GM19238 (cell line): ENCODE results near the gene SAP130.
"Not testable (repeated sequence)": the region's sequence is repeated elsewhere in the genome, so short reads cannot be mapped to it uniquely, and the experiment has no call there.

Experiments
- DNase-seq: peaks from one replicate; pipeline ENCODE4 v3.0.0; 2011; ENCODE audit warnings: low spot score; ENCODE audit not compliant: insufficient read length

The SAP130 gene

GRCh38 chr2:127953128-127953718, 74.6 kb downstream of the SAP130 start:
- DNase-seq = no peak

- no peak for DNase-seq
These were observed 76.8 kb downstream of the SAP130 start for GRCh38 chr2:127951026-127951425.

DNA sequence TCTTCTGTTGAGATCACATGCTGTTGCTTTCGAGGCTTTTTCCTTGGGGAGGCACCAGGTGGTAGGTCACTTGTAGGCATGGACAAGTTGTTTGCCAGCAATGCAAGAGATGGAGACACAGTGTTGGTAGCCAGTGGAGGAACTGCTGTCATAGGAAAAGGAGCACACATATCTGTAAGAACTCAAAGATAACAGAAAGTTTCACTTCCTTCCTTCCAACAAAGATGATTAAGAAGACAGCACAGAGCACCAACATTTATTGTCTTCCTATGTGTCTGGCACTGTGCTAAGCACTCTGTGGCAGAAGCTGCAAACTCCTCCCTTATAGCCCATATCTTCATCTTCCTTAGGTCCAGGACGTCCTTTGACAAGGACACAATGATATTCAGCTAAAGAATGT, 77.6 kb downstream of the SAP130 start:
- DNase-seq = no peak

GRCh38 chr2:127945281-127945680, 82.6 kb downstream of the SAP130 start:
- no peak for DNase-seq

DNA sequence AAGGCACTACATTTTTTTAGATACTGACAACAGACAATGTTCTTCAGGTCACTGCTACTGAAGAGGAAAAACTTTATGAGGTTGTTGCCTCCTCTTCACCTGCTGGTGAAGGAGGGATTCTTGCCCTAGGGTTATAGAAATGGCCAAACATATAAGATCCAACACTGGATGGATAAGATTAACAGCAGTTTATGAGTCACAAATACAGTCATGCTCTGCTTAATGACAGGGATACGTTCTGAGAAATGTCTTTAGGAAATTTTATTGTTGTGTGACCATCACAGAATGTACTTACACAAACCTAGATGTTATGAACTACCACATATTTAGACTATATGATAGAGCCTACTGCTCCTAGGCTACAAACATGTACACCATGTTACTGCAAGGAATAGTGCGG, 84.7 kb downstream of the SAP130 start:
- no peak for DNase-seq

DNA sequence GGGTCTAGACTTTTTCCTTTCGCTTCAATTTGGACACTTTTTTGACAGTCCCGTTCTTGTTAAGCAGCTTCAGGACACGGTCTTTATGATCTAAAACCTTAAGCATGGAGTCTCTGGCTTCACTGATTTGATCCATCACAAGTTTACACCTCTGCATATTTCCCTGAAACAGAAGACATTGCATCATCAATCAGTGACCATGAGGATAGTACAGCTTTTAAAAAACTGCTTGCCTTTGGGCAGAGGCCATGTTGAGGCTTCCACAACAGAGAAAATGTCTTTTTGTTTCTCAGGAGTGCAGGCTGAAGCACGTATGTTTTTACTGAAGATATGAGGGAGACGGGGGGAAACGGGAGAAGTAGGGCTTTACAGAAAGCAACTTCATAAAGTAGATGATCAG, 85.9 kb downstream of the SAP130 start:
- DNase-seq = no peak

- no peak for DNase-seq
These were observed 86.4 kb downstream of the SAP130 start for GRCh38 chr2:127941461-127941860.

GRCh38 chr2:127940641-127941040, 87.2 kb downstream of the SAP130 start:
- DNase-seq = no peak

- DNase-seq = no peak
These were observed 92.5 kb downstream of the SAP130 start for GRCh38 chr2:127935337-127935736.

- DNase-seq = no peak
These were observed 95.5 kb downstream of the SAP130 start for GRCh38 chr2:127932199-127932876.

- no peak for DNase-seq
These were observed 98.4 kb downstream of the SAP130 start for GRCh38 chr2:127929449-127929848.

- DNase-seq = no peak
These were observed 100.5 kb downstream of the SAP130 start for GRCh38 chr2:127927384-127927783.

DNA sequence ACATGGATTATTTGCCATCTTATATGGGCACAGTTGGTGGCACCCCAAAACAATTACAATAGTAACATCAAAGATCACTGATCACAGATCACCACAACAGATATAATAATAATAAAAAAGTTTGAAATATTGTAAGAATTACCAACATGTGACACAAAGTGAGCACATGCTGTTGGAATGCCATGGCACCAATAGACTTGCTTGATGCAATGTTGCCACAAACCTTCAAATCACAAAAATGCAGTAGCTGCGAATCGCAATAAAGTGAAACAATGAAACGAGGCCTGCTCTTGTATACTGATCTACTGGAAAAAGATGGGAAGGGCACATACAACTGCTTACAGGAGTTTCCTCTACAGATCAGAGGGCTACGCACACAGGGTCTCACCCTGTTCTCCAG, 109.9 kb downstream of the SAP130 start:
- no peak for DNase-seq

DNA sequence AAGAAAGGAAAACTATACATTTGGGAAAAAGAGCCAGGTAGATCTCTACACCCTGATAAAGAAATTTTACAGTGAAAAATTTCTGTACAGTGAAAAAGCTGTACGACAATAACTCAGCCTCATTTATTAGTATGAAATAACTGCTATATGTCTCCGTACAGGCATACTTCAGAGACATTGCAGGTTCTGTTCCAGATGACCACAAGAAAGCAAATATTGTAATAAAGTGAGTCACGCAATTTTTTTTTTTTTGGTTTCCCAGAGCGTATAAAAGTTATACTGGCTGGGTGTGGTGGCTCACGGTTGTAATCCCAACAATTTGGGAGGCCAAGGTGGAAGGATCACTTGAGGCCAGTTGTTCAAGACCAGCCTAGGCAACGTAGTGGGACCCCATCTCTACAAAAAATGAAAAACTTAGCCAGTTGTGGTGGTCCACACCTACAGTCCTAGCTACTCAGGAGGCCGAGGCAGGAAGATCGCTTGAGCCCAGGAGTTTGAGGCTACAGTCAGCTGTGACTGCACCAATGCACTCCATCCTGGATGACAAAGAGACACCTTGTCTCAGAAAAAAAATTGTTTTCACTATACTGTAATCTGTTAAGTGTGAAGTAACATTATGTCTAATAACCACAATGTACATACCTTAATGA, 113.9 kb downstream of the SAP130 start:
- DNase-seq = no peak

GRCh38 chr2:127911737-127912136, 116.1 kb downstream of the SAP130 start:
- DNase-seq = no peak

- DNase-seq = no peak
These were observed 117.4 kb downstream of the SAP130 start for GRCh38 chr2:127910415-127910814.

DNA sequence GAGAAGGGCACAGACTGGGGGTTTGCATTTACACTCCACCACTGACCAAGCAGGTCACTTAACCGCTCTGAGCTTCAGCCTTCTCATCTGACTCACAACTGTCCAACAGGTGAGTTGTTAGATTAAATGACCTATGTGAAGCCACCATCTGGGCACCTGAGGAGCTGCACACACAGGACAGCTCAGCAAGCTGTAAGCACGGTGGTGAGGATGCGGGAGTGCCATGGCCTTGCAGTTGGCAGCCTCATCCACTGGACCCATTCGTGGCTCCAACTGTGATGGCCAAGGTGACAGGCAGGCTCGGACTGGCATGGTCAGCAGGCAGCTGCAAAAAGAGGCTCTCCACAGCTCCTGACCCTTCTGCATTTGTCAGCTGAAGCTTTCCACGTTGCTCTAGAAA, 118.8 kb downstream of the SAP130 start:
- DNase-seq = no peak

DNA sequence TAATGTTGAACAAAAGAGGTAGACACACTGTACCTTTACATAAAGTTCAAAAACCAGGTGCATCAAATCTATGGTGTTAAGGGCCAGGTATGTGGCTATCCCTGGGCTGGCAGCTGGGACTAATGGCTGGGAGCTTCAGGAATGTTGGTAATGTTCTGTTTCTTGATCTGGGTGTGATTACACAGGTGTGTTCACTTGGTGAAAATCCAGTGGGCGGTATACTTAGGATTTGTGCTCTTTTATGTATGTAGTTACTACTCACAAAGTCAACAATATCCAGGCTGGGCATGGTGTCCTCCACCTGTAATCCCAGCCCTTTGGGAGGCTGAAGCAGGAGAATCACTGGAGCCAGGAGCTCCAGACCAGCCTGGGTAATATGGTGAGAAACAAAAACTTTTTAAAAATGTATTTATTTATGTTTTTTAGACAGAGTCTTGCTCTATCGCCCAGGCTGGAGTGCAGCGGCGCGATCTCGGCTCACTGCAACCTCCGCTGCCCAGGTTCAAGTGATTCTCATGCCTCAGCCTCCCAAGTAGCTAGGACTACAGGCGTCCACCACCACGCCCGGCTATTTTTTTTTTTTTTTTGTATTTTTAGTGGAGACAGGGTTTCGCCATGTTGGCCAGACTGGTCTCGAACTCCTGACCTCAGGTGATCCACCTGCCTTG, 120.0 kb downstream of the SAP130 start:
- DNase-seq = not testable (repeated sequence)

GRCh38 chr2:127906206-127906926, 121.5 kb downstream of the SAP130 start:
- DNase-seq = no peak

- no peak for DNase-seq
These were observed 126.4 kb downstream of the SAP130 start for GRCh38 chr2:127901339-127902056.
